Panc1 (cell line): Measurements from ENCODE around the gene DSCAM.

Experiments
- POLR2AphosphoS5 ChIP-seq: IDR thresholded peaks from 2 replicates; pipeline ENCODE4 v1.6.1; 2012; ENCODE audit warnings: mild to moderate bottlenecking, low read depth, low read length, moderate library complexity
- TF ChIP-seq, protein P1 (sequence below): fragments of 450-650 bp; IDR thresholded peaks from 2 replicates; pipeline ENCODE4 v1.5.1; 2017; ENCODE audit warnings: mild to moderate bottlenecking
- TF ChIP-seq, protein P2 (sequence below), 2 experiments: IDR thresholded peaks; 2 replicates each; pipeline ENCODE4 v1.6.1; 2011 to 2012; ENCODE audit warnings: low read depth in 2 of 2, control low read depth in 1 of 2, low read length in 1 of 2, mild to moderate bottlenecking in 1 of 2, moderate library complexity in 1 of 2; ENCODE audit not compliant: insufficient read depth in 1 of 2

DNA sequence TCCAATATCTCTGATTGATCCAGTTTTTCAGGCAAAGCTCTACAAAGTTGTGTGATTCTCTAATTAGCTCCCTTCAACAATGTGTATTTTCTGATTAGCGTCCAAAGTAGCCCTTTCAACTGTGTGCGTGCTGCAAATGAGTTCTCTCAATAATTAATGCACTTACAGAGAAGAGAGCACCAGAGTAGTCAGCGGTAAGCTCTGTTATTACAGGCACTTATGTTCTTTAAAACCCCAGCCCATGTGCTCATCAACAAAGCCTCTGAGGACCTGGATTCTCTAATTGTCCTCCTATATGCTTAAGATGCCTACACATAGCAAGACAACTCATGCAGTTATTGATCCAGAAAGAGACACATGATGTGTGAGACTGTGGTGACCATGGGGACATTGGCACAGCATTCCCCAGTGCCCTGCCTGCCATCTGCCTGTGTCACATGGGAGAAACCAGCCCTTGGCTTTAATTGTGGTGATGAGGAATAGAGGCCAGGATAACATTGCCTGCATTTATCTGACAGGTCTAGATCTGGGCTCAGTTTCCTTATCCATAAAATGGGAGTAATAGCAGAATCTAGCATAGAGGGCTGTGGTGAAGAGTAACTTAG lies 828.0 kb downstream of the DSCAM start:
- TF ChIP-seq, protein P1, sequence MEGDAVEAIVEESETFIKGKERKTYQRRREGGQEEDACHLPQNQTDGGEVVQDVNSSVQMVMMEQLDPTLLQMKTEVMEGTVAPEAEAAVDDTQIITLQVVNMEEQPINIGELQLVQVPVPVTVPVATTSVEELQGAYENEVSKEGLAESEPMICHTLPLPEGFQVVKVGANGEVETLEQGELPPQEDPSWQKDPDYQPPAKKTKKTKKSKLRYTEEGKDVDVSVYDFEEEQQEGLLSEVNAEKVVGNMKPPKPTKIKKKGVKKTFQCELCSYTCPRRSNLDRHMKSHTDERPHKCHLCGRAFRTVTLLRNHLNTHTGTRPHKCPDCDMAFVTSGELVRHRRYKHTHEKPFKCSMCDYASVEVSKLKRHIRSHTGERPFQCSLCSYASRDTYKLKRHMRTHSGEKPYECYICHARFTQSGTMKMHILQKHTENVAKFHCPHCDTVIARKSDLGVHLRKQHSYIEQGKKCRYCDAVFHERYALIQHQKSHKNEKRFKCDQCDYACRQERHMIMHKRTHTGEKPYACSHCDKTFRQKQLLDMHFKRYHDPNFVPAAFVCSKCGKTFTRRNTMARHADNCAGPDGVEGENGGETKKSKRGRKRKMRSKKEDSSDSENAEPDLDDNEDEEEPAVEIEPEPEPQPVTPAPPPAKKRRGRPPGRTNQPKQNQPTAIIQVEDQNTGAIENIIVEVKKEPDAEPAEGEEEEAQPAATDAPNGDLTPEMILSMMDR: no peak
- no peak for TF ChIP-seq POLR2AphosphoS5
- TF ChIP-seq, protein P2, sequence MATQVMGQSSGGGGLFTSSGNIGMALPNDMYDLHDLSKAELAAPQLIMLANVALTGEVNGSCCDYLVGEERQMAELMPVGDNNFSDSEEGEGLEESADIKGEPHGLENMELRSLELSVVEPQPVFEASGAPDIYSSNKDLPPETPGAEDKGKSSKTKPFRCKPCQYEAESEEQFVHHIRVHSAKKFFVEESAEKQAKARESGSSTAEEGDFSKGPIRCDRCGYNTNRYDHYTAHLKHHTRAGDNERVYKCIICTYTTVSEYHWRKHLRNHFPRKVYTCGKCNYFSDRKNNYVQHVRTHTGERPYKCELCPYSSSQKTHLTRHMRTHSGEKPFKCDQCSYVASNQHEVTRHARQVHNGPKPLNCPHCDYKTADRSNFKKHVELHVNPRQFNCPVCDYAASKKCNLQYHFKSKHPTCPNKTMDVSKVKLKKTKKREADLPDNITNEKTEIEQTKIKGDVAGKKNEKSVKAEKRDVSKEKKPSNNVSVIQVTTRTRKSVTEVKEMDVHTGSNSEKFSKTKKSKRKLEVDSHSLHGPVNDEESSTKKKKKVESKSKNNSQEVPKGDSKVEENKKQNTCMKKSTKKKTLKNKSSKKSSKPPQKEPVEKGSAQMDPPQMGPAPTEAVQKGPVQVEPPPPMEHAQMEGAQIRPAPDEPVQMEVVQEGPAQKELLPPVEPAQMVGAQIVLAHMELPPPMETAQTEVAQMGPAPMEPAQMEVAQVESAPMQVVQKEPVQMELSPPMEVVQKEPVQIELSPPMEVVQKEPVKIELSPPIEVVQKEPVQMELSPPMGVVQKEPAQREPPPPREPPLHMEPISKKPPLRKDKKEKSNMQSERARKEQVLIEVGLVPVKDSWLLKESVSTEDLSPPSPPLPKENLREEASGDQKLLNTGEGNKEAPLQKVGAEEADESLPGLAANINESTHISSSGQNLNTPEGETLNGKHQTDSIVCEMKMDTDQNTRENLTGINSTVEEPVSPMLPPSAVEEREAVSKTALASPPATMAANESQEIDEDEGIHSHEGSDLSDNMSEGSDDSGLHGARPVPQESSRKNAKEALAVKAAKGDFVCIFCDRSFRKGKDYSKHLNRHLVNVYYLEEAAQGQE (IDR thresholded peaks at IDR 0.05; ENCODE audit: insufficient read depth in 1 of 2, low read depth in 2 of 2, low read length in 1 of 2): no peak
